Neuronal stem cell (in vitro differentiated cells): ENCODE data around the gene ASMTL.
A peak's percentile ranks its signal among the peaks of the same experiment; 100 is the strongest.

Experiments used
- DNase-seq: peaks from one replicate; pipeline ENCODE4 v3.0.0-alpha.2; 2013; ENCODE audit warnings: low spot score
- H2AFZ ChIP-seq: one replicate; pipeline ENCODE4 v1.6.1; 2013; ENCODE audit warnings: mild to moderate bottlenecking, low read length, inconsistent platforms
- H2AK5ac ChIP-seq: 2 replicates; pipeline ENCODE4 v1.6.1; 2013; ENCODE audit warnings: low read depth, mild to moderate bottlenecking, inconsistent platforms, low read length, moderate library complexity, mixed read lengths
- H2BK120ac ChIP-seq: 2 replicates; pipeline ENCODE4 v1.6.1; 2013; ENCODE audit warnings: low read depth, mild to moderate bottlenecking, inconsistent platforms, low read length, moderate library complexity, mixed read lengths
- H2BK12ac ChIP-seq: one replicate; pipeline ENCODE4 v1.6.1; 2013; ENCODE audit warnings: low read length, inconsistent platforms
- H2BK15ac ChIP-seq: 2 replicates; pipeline ENCODE4 v1.6.1; 2013; ENCODE audit warnings: mild to moderate bottlenecking, low read length, inconsistent platforms, mixed read lengths
- H2BK5ac ChIP-seq: one replicate; pipeline ENCODE4 v1.6.1; 2013; ENCODE audit warnings: inconsistent platforms, mild to moderate bottlenecking, low read length, moderate library complexity
- H3K14ac ChIP-seq: one replicate; pipeline ENCODE4 v1.6.1; 2013; ENCODE audit warnings: low read length, inconsistent platforms
- H3K18ac ChIP-seq: 2 replicates; pipeline ENCODE4 v1.6.1; 2013; ENCODE audit warnings: low read length, inconsistent platforms
- H3K23ac ChIP-seq: 2 replicates; pipeline ENCODE4 v1.6.1; 2013; ENCODE audit warnings: low read depth, mild to moderate bottlenecking, mixed read lengths, low read length, inconsistent platforms; ENCODE audit not compliant: poor library complexity
- H3K27ac ChIP-seq: replicated peaks from 3 replicates; pipeline ENCODE4 v1.5.1; 2013; ENCODE audit warnings: low read length, inconsistent platforms
- H3K27me3 ChIP-seq, 3 experiments: 2 replicates each; pipeline ENCODE4 v1.6.1; 2013; ENCODE audit warnings: low read length in 3 of 3, mild to moderate bottlenecking in 2 of 3, inconsistent platforms in 1 of 3, low read depth in 1 of 3, mixed read lengths in 1 of 3, moderate library complexity in 1 of 3; ENCODE audit not compliant: control insufficient read depth in 3 of 3, insufficient read depth in 3 of 3
- H3K36me3 ChIP-seq, 2 donors: replicated peaks in 1 of 2; 2 replicates each; pipeline ENCODE4 v1.6.1; 2013; ENCODE audit warnings: low read length in 2 of 2; ENCODE audit not compliant: control insufficient read depth in 2 of 2, insufficient read depth in 2 of 2
- H3K4ac ChIP-seq: 2 replicates; pipeline ENCODE4 v1.6.1; 2013; ENCODE audit warnings: inconsistent platforms, mild to moderate bottlenecking, low read length, moderate library complexity
- H3K4me1 ChIP-seq, 2 donors: 1 replicate in 1 of 2; 2 replicates in 1 of 2; pipeline ENCODE4 v1.6.1; 2013; ENCODE audit warnings: low read length in 2 of 2, low read depth in 1 of 2; ENCODE audit not compliant: control insufficient read depth in 2 of 2, insufficient read depth in 1 of 2
- H3K4me2 ChIP-seq: one replicate; pipeline ENCODE4 v1.6.1; 2013; ENCODE audit warnings: mild to moderate bottlenecking, low read length, inconsistent platforms; ENCODE audit not compliant: insufficient read depth, poor library complexity, severe bottlenecking
- H3K4me3 ChIP-seq, 2 donors: 2 replicates each; pipeline ENCODE4 v1.5.1; 2013; ENCODE audit warnings: low read length in 2 of 2, mild to moderate bottlenecking in 2 of 2, inconsistent platforms in 1 of 2, moderate library complexity in 1 of 2
- H3K79me1 ChIP-seq: one replicate; pipeline ENCODE4 v1.6.1; 2013; ENCODE audit warnings: low read depth, mild to moderate bottlenecking, inconsistent platforms, low read length, moderate library complexity
- H3K9ac ChIP-seq: one replicate; pipeline ENCODE4 v1.6.1; 2013; ENCODE audit warnings: mild to moderate bottlenecking, low read depth, low read length, inconsistent platforms; ENCODE audit not compliant: poor library complexity
- H3K9me3 ChIP-seq, 2 donors: replicated peaks in 1 of 2; 2 replicates each; pipeline versions ENCODE3 to v1.6.1; 2013; ENCODE audit warnings: low read length in 2 of 2, mild to moderate bottlenecking in 2 of 2, inconsistent platforms in 1 of 2, low read depth in 1 of 2, mixed read lengths in 1 of 2, moderate library complexity in 1 of 2; ENCODE audit not compliant: control insufficient read depth in 2 of 2, insufficient read depth in 1 of 2
- H4K8ac ChIP-seq: one replicate; pipeline ENCODE4 v1.6.1; 2013; ENCODE audit warnings: low read depth, mild to moderate bottlenecking, inconsistent platforms, low read length, moderate library complexity
- H4K91ac ChIP-seq: one replicate; pipeline ENCODE4 v1.6.1; 2013; ENCODE audit warnings: low read length, low read depth, mild to moderate bottlenecking, inconsistent platforms; ENCODE audit not compliant: poor library complexity
- WGBS, 2 donors: extraction: QIAGEN DNeasy Blood & Tissue Kit; methylation state at CpG; one replicate each; pipeline ENCODE4 v1.1.7; 2013; ENCODE audit warnings: missing lambda C conversion rate in 2 of 2, mixed read lengths in 1 of 2; ENCODE audit not compliant: insufficient read length in 2 of 2, insufficient replicate concordance in 1 of 2; ENCODE audit errors: extremely low coverage in 2 of 2; 5-methylcytosine and 5-hydroxymethylcytosine counted together

The ASMTL gene

DNA sequence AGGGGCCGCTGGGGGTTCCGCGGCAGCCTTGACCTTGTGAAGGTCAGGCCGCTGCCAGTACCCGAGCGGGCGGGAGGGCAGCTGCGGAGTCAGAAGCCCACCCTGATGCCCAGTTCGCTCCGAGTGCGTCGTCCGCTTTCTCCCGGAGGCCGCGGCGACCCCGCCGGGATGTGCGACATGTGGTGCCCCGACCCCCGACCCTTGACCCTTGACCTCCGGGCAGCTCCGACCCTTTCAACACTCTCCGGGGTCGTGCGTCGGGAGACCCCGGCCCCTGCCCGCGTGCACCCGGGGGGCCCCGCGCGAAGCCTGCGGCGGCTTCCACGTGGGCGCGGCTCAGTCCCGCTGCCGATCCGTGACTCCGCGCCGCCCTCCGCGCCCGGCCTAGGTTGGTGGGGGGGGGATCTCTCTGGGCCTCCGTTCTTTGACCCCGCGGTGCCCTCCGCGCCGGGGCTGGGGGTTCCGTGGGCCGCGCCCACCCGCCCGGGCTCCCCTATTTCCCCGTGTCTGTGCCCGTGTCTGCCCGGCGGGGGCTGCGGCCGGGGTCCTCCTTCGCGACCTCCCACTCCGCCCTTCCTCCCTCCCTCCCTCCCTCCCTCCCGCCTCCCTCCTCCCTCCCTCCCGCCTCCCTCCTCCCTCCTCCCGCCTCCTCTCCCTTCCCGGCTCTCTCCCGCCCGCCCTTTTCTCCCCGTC, 60.2 kb downstream of the ASMTL start:
- no peaks in the 10 kb centered on the region for H3K9me3 ChIP-seq
- no peaks in the 10 kb centered on the region for H3K27me3 ChIP-seq
- peak overlapping the region; percentile 95 for H3K18ac ChIP-seq
- peak overlapping the region; percentile 77 for H3K4me2 ChIP-seq
- no peak overlapping the region for H4K91ac ChIP-seq
- H3K4me1 ChIP-seq = peaks cover 3 to 9% of the 10 kb centered on the region in 2 donors
- peak overlapping the region; percentile 99 for H3K23ac ChIP-seq
- peak overlapping the region; percentile 97 for H2BK5ac ChIP-seq
- H2AFZ ChIP-seq = peak overlapping the region; percentile 90
- peak overlapping the region; percentile 92 for H3K27ac ChIP-seq
- peak overlapping the region; percentile 81 for H2BK120ac ChIP-seq
- peak overlapping the region; percentile 99 for H2BK15ac ChIP-seq
- peak overlapping the region; percentile 71 for H3K14ac ChIP-seq
- H4K8ac ChIP-seq = peak overlapping the region; percentile 43
- peak overlapping the region; percentile 58 for H2BK12ac ChIP-seq
- H3K79me1 ChIP-seq = peaks cover 39% of the 10 kb centered on the region
- peak overlapping the region; percentile 88 for H3K9ac ChIP-seq
- WGBS, 2 donors = no CpG with 5 or more reads among the region's 76 CpGs
- H2AK5ac ChIP-seq = peak overlapping the region; percentile 96
- peak overlapping the region; percentile 84 for H3K4ac ChIP-seq
- H3K4me3 ChIP-seq = peak overlapping the region; percentile 95 to 99
- peaks cover 34 to 57% of the 10 kb centered on the region in 2 donors for H3K36me3 ChIP-seq
- DNase-seq = no peak

DNA sequence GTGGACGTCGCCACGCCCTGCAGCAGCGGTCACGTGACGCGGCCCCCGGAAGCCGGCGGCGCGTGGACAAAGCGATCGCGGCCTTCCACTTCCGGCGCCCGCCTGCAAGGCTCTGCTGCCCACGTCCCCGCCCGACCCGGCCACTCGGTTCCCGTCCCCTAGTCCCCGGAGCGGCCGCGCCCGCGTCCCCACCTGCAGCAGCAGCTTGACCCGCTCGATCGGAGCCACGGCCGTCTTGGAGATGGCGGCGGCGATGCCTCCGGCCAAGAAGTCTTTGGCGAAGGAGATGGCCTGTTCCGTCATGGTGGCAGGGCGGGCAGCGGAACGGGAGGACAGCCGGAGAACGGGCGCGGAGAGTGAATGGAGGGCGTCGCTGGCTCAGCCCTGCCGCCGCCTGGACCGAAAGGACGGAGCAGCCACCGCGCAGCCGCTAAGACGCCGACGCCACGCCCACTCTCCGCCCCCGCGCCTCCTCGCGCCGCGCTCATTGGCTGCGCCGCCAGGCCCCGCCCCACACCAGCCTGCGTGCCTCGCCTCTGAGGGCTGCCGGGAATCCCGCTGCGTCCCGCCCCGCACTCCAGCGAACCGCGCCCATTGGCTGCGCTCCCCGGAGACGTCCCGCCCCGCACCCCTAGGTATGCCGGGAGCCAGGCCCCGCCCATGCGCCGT, 60.9 kb downstream of the ASMTL start, which contains the start of gene SLC25A6:
Gene SLC25A6, minus strand, starts transcription at position 407 of the 669 bp plus-strand sequence. Its CDS starts 104 bp downstream, at position 303.
- no CpG with 5 or more reads among the region's 90 CpGs for WGBS, 2 donors
- Histone ChIP-seq H3K4ac (peak within 1 kb of the TSS; percentile 99), H2AK5ac (peak within 1 kb of the TSS; percentile 100), H3K4me1 (peaks cover 3 to 9% of the 10 kb centered on the region in 2 donors), H3K9me3 (no peaks in the 10 kb centered on the region), H3K27ac (peak within 1 kb of the TSS; percentile 96), H3K79me1 (peaks cover 46% of the 10 kb centered on the region), H2BK15ac (peak within 1 kb of the TSS; percentile 99), H2BK12ac (peak within 1 kb of the TSS; percentile 58), H3K9ac (peak within 1 kb of the TSS; percentile 100), H2BK5ac (peak within 1 kb of the TSS; percentile 97), H4K91ac (peak within 1 kb of the TSS; percentile 100), H3K18ac (peak within 1 kb of the TSS; percentile 100), H3K27me3 (no peaks in the 10 kb centered on the region), H4K8ac (peak within 1 kb of the TSS; percentile 97), H2AFZ (peak within 1 kb of the TSS; percentile 94), H3K4me2 (peak within 1 kb of the TSS; percentile 82), H3K14ac (peak within 1 kb of the TSS; percentile 96), H3K4me3 (peak within 1 kb of the TSS; percentile 99 to 100), H3K36me3 (peaks cover 41 to 64% of the 10 kb centered on the region in 2 donors), H2BK120ac (peak within 1 kb of the TSS; percentile 100), H3K23ac (peak within 1 kb of the TSS; percentile 99)
- peak; percentile 98 for DNase-seq

DNA sequence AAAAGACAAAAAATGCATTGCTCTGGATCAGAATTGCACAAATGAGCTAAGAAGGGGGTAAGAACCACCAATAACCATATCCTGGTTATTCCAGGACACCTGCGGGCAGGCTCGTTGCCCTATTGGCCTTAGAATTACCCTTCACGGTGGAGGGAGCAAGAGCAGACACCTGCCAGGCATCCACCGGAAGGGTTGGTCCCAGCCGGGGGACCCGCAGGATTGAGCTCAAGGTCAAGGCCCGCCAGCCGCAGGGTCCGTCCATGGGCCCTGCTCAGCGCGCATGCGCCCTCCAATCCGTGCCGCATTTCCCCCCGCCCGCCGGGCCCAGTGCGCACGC, 61.4 kb downstream of the ASMTL start:
- Histone ChIP-seq H3K9ac (peak overlapping the region; percentile 82), H4K91ac (no peak overlapping the region), H3K4me2 (peak overlapping the region; percentile 82), H3K27me3 (no peaks in the 10 kb centered on the region), H3K4me3 (peak overlapping the region; percentile 99 to 100), H2BK15ac (no peak overlapping the region), H3K79me1 (peaks cover 45% of the 10 kb centered on the region), H2AK5ac (no peak overlapping the region), H2BK5ac (peak overlapping the region; percentile 93), H2BK12ac (no peak overlapping the region), H2AFZ (peak overlapping the region; percentile 94), H3K23ac (peak overlapping the region; percentile 99), H3K4ac (no peak overlapping the region), H3K4me1 (peaks cover 3 to 9% of the 10 kb centered on the region in 2 donors), H2BK120ac (no peak overlapping the region), H3K9me3 (no peaks in the 10 kb centered on the region), H3K18ac (peak overlapping the region; percentile 20), H3K36me3 (peaks cover 46 to 65% of the 10 kb centered on the region in 2 donors), H3K14ac (no peak overlapping the region), H4K8ac (no peak overlapping the region), H3K27ac (no peak overlapping the region)
- DNase-seq = peak; percentile 87
- WGBS, 2 donors = no CpG with 5 or more reads among the region's 19 CpGs
